Astrocyte (in vitro differentiated cells and primary cell): ENCODE measurements around the gene KLHL26. TPM values are rescaled to one million over a fixed set of nuclear protein-coding genes. Genes with fewer than 3 reads are reported as not detected.

Experiments used
- DNase-seq: peaks from one replicate; pipeline ENCODE4 v3.0.0-alpha.2; 2010; ENCODE audit warnings: low read depth
- FAIRE-seq: peaks from 2 replicates; lab custom pipeline; 2011; peaks lifted over from hg19 to GRCh38; lab: Jason Lieb, UNC
- H2AFZ ChIP-seq: 2 replicates; pipeline ENCODE4 v1.6.0; 2012; ENCODE audit warnings: low read depth, low read length, inconsistent platforms
- H3K27ac ChIP-seq: 2 replicates; pipeline ENCODE4 v1.5.1; 2011; ENCODE audit warnings: low read depth, low read length, inconsistent platforms
- H3K27me3 ChIP-seq: 2 replicates; pipeline ENCODE4 v1.6.0; 2011; ENCODE audit warnings: low read length, inconsistent platforms; ENCODE audit not compliant: insufficient read depth
- H3K36me3 ChIP-seq: 2 replicates; pipeline ENCODE4 v1.5.1; 2011; ENCODE audit warnings: low read length, inconsistent platforms; ENCODE audit not compliant: insufficient read depth
- H3K4me1 ChIP-seq: 2 replicates; pipeline ENCODE4 v1.5.1; 2011; ENCODE audit warnings: low read length, inconsistent platforms; ENCODE audit not compliant: insufficient read depth
- H3K4me2 ChIP-seq: 2 replicates; pipeline ENCODE4 v1.6.0; 2012; ENCODE audit warnings: low read length, inconsistent platforms
- H3K4me3 ChIP-seq: 2 replicates; pipeline ENCODE4 v1.5.1; 2011; ENCODE audit warnings: low read depth, mild to moderate bottlenecking, low read length, inconsistent platforms; ENCODE audit not compliant: insufficient read depth
- H3K79me2 ChIP-seq: 2 replicates; pipeline ENCODE4 v1.6.0; 2012; ENCODE audit warnings: mild to moderate bottlenecking, low read length, inconsistent platforms; ENCODE audit not compliant: insufficient read depth
- H3K9ac ChIP-seq: 2 replicates; pipeline ENCODE4 v1.6.0; 2012; ENCODE audit warnings: mild to moderate bottlenecking, low read length, inconsistent platforms
- H3K9me3 ChIP-seq: 2 replicates; pipeline ENCODE4 v1.5.1; 2012; ENCODE audit warnings: low read depth, mild to moderate bottlenecking, low read length, inconsistent platforms; ENCODE audit not compliant: insufficient read depth
- H4K20me1 ChIP-seq: 2 replicates; pipeline ENCODE4 v1.6.0; 2012; ENCODE audit warnings: low read length, inconsistent platforms; ENCODE audit not compliant: insufficient read depth
- H3K27ac Mint-ChIP-seq: one replicate; pipeline ENCODE4 v1.8.0; 2021; ENCODE audit warnings: mild to moderate bottlenecking, mixed read lengths; ENCODE audit not compliant: unreplicated experiment
- H3K27me3 Mint-ChIP-seq: one replicate; pipeline ENCODE4 v1.8.0; 2021; ENCODE audit warnings: low read depth, mixed read lengths; ENCODE audit not compliant: unreplicated experiment
- H3K36me3 Mint-ChIP-seq: one replicate; pipeline ENCODE4 v1.8.0; 2021; ENCODE audit warnings: low read depth, mixed read lengths; ENCODE audit not compliant: unreplicated experiment
- H3K4me1 Mint-ChIP-seq: one replicate; pipeline ENCODE4 v1.8.0; 2021; ENCODE audit warnings: low read depth, mixed read lengths; ENCODE audit not compliant: unreplicated experiment
- H3K4me3 Mint-ChIP-seq: one replicate; pipeline ENCODE4 v1.8.0; 2021; ENCODE audit warnings: mild to moderate bottlenecking, moderate library complexity, mixed read lengths; ENCODE audit not compliant: unreplicated experiment
- H3K9me3 Mint-ChIP-seq: one replicate; pipeline ENCODE4 v1.8.0; 2021; ENCODE audit warnings: mild to moderate bottlenecking, mixed read lengths; ENCODE audit not compliant: unreplicated experiment
- EZH2 ChIP-seq: IDR thresholded peaks from 2 replicates; pipeline ENCODE4 v1.6.1; 2012; ENCODE audit warnings: mild to moderate bottlenecking, low read length, inconsistent platforms; ENCODE audit not compliant: insufficient read depth
- total RNA-seq: library from RNA; stranded (reverse); gene quantifications from 2 replicates; pipeline ENCODE4 v1.2.1, GENCODE V29; 2021
- TF ChIP-seq, protein P1 (sequence below): IDR thresholded peaks from 2 replicates; pipeline ENCODE4 v1.5.1; 2011; ENCODE audit warnings: low read depth, mild to moderate bottlenecking, inconsistent platforms, low read length, moderate library complexity; ENCODE audit not compliant: insufficient read depth

Gene KLHL26
- total RNA-seq, 1 donor from 2014 or later, result 4.4 TPM

DNA sequence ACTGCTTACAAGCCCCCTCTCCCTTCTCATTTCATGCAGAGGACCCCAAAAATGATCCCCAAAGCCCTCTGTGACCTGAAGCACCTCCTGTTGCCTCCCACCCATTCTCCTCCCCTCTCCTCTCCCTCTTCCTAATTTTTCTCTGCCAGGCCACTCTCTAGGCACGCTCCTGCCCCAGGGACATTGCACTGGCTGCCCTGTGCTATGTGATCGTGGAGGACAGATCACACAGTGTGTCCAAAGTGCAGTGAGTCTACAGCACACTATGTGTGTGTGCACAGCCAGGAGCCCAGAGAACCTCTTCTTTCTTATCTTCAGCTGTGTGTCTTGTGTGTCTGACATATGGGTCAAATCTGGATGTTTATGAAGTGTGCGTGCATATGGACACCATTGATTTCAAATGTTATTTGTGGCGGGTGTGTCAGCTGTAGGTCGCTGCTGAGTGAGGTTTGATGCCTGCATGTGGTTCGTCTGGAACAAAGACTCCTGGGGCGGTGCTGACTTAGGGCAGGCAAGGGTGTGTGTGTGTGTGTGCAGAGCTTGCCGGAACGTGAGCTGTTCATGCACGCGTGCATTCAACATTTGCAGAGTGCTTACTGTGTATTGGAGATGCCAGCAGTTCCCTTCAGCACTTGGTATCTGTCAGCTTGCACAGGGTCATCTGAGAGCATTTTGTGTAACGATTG, 2.1 kb upstream of the KLHL26 start:
- H4K20me1 ChIP-seq, result peaks cover 5% of the 10 kb centered on the region
- TF ChIP-seq, protein P1, sequence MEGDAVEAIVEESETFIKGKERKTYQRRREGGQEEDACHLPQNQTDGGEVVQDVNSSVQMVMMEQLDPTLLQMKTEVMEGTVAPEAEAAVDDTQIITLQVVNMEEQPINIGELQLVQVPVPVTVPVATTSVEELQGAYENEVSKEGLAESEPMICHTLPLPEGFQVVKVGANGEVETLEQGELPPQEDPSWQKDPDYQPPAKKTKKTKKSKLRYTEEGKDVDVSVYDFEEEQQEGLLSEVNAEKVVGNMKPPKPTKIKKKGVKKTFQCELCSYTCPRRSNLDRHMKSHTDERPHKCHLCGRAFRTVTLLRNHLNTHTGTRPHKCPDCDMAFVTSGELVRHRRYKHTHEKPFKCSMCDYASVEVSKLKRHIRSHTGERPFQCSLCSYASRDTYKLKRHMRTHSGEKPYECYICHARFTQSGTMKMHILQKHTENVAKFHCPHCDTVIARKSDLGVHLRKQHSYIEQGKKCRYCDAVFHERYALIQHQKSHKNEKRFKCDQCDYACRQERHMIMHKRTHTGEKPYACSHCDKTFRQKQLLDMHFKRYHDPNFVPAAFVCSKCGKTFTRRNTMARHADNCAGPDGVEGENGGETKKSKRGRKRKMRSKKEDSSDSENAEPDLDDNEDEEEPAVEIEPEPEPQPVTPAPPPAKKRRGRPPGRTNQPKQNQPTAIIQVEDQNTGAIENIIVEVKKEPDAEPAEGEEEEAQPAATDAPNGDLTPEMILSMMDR, result no peak
- TF ChIP-seq EZH2, result no peak
- H2AFZ ChIP-seq, result no peak overlapping the region
- H3K27ac ChIP-seq, result no peak overlapping the region
- FAIRE-seq, result no peak
- no peak for DNase-seq
- Mint-ChIP-seq H3K4me1 (no peaks in the 10 kb centered on the region), H3K9me3 (peaks cover 5% of the 10 kb centered on the region), H3K27me3 (peaks cover 24% of the 10 kb centered on the region), H3K36me3 (peaks cover 2% of the 10 kb centered on the region), H3K27ac (no peak overlapping the region), H3K4me3 (peak overlapping the region; percentile 50)
- H3K9ac ChIP-seq, result no peak overlapping the region
- no peaks in the 10 kb centered on the region for H3K9me3 ChIP-seq
- H3K4me2 ChIP-seq, result no peak overlapping the region
- no peaks in the 10 kb centered on the region for H3K36me3 ChIP-seq
- H3K79me2 ChIP-seq, result no peaks in the 10 kb centered on the region
- H3K4me3 ChIP-seq, result no peak overlapping the region
- H3K4me1 ChIP-seq, result no peaks in the 10 kb centered on the region
- peaks cover 7% of the 10 kb centered on the region for H3K27me3 ChIP-seq

DNA sequence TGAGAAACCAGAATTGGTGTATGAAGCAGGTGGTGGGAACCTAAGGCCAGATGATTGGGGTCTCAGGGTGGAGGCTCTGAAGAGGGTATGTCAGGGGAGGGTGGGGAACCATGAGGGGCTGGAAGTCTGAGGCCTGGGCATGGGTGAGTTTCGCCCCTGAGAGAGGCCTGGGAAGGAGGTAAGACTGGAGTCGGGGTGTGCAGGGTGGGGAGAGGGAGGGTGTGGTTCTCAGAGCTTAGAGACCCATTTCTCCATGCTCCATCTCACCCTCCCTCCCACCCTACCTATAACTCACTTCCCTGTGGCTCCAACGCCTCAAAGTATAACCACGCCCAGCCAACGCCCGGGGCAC, 1.0 kb upstream of the KLHL26 start:
- no peak for TF ChIP-seq EZH2
- TF ChIP-seq, protein P1, result no peak
- H3K4me3 Mint-ChIP-seq, result peak overlapping the region; percentile 84

More for the DNA sequence above, 1.0 kb upstream of the KLHL26 start:
- Histone ChIP-seq H3K27ac (no peak overlapping the region), H4K20me1 (peaks cover 5% of the 10 kb centered on the region), H3K4me2 (no peak overlapping the region), H3K79me2 (peaks cover 4% of the 10 kb centered on the region), H3K4me3 (no peak overlapping the region), H3K9me3 (no peaks in the 10 kb centered on the region), H3K4me1 (no peaks in the 10 kb centered on the region), H2AFZ (no peak overlapping the region), H3K27me3 (peaks cover 7% of the 10 kb centered on the region), H3K36me3 (no peaks in the 10 kb centered on the region), H3K9ac (no peak overlapping the region)
- Mint-ChIP-seq H3K27ac (no peak overlapping the region), H3K4me1 (no peaks in the 10 kb centered on the region), H3K27me3 (peaks cover 19% of the 10 kb centered on the region), H3K36me3 (peaks cover 2% of the 10 kb centered on the region), H3K9me3 (peaks cover 3% of the 10 kb centered on the region)
- DNase-seq, result no peak
- FAIRE-seq, result no peak
